Natural killer cell (primary cell): ENCODE results near the gene MELTF. TPM values are rescaled to one million over a fixed set of nuclear protein-coding genes. Genes with fewer than 3 reads are reported as not detected.
A peak's percentile ranks its signal among the peaks of the same experiment; 100 is the strongest.

Source experiments
- ATAC-seq, 3 donors: fragments of 150-1000 bp in 2 of 3; fragments of 200-7000 bp in 1 of 3; cut with Tn5 transposase; 1 replicate in 1 of 3; 2 replicates in 2 of 3; pipeline ENCODE4 v1.10.0; 2021; ENCODE audit warnings: mild to moderate bottlenecking in 2 of 3, moderate library complexity in 2 of 3
- DNase-seq, 2 donors: peaks; one replicate each; pipeline versions ENCODE4 v3.0.0 to v3.0.0-alpha.2; 2013 to 2021; ENCODE audit warnings: mixed read lengths in 1 of 2
- H3K27ac ChIP-seq: one replicate; pipeline ENCODE4 v1.5.1; 2013; ENCODE audit warnings: mild to moderate bottlenecking, low read length
- H3K27me3 ChIP-seq: one replicate; pipeline ENCODE4 v1.6.1; 2013; ENCODE audit warnings: low read length; ENCODE audit not compliant: control insufficient read depth, insufficient read depth
- H3K36me3 ChIP-seq: one replicate; pipeline ENCODE4 v1.6.1; 2013; ENCODE audit warnings: low read length; ENCODE audit not compliant: control insufficient read depth, insufficient read depth
- H3K4me1 ChIP-seq: one replicate; pipeline ENCODE4 v1.6.1; 2013; ENCODE audit warnings: low read length; ENCODE audit not compliant: control insufficient read depth, insufficient read depth
- H3K4me3 ChIP-seq: one replicate; pipeline ENCODE4 v1.5.1; 2013; ENCODE audit warnings: low read length
- H3K9me3 ChIP-seq: one replicate; pipeline ENCODE4 v1.6.1; 2013; ENCODE audit warnings: low read length; ENCODE audit not compliant: control insufficient read depth, insufficient read depth
- H3K27ac Mint-ChIP-seq, 2 donors: one replicate each; pipeline ENCODE4 v1.8.0; 2022; ENCODE audit warnings: mild to moderate bottlenecking in 2 of 2, mixed read lengths in 2 of 2, moderate library complexity in 1 of 2
- H3K27me3 Mint-ChIP-seq, 2 donors: one replicate each; pipeline ENCODE4 v1.8.0; 2022; ENCODE audit warnings: low read depth in 2 of 2, mixed read lengths in 2 of 2
- H3K36me3 Mint-ChIP-seq: one replicate; pipeline ENCODE4 v1.8.0; 2022; ENCODE audit warnings: mixed read lengths
- H3K4me1 Mint-ChIP-seq, 2 donors: one replicate each; pipeline ENCODE4 v1.8.0; 2022; ENCODE audit warnings: mixed read lengths in 2 of 2
- H3K4me3 Mint-ChIP-seq: one replicate; pipeline ENCODE4 v1.8.0; 2022; ENCODE audit warnings: mild to moderate bottlenecking, moderate library complexity, mixed read lengths
- H3K9me3 Mint-ChIP-seq, 2 donors: one replicate each; pipeline ENCODE4 v1.8.0; 2022; ENCODE audit warnings: mixed read lengths in 2 of 2
- CTCF ChIP-seq: fragments of 200-600 bp; IDR thresholded peaks from one replicate; pipeline ENCODE4 v1.8.0; 2022; ENCODE audit warnings: antibody characterized with exemption
- WGBS: methylation state at CpG from one replicate; pipeline ENCODE4 v1.1.7; 2013; ENCODE audit warnings: missing lambda C conversion rate; ENCODE audit not compliant: insufficient coverage; 5-methylcytosine and 5-hydroxymethylcytosine counted together
- intact Hi-C: fragments of 100-400 bp; cut with micrococcal nuclease; formaldehyde crosslinking; loops from one replicate; pipeline ENCODE4 v1.14.2; 2022
- total RNA-seq, 4 donors: library from RNA; stranded (reverse); fragments of 120-200 nt in 1 of 4; gene quantifications; one replicate each; pipeline versions ENCODE4 v1.2.3 to v1.2.4, GENCODE V29; 2013 to 2022

The MELTF gene
- 1 to 10 TPM; 2.4 to 4.3 (median 4.0) TPM for total RNA-seq
- 0.99 TPM for total RNA-seq (2013)

- peak within 1 kb of the TSS; percentile 32 for H3K4me3 ChIP-seq
- peaks cover 1 to 2% of the 10 kb centered on the region in 2 donors for H3K27me3 Mint-ChIP-seq
- 1% methylated on average over 60 of the region's 60 CpGs for WGBS
Measured at GRCh38 chr3:197029511-197030167, at the start of gene MELTF. Gene MELTF, minus strand, starts transcription at chr3:197029817. Its CDS starts 115 bp downstream, at chr3:197029702.

GRCh38 chr3:197076415-197076814 is 46.8 kb upstream of the MELTF start:
- no peaks in the 10 kb centered on the region for H3K27me3 ChIP-seq
- H3K4me3 ChIP-seq, result no peak overlapping the region
- Mint-ChIP-seq H3K4me1 (no peaks in the 10 kb centered on the region), H3K27ac (no peak overlapping the region), H3K4me3 (no peak overlapping the region), H3K27me3 (no peaks in the 10 kb centered on the region), H3K9me3 (no peaks in the 10 kb centered on the region), H3K36me3 (peaks cover 4% of the 10 kb centered on the region)
- H3K36me3 ChIP-seq, result peaks cover 25% of the 10 kb centered on the region
- intact Hi-C loops, result no loop called here
- DNase-seq, result no peak
- no peak for ATAC-seq
- H3K9me3 ChIP-seq, result no peaks in the 10 kb centered on the region
- no peak for TF ChIP-seq CTCF
- 95% methylated on average over 4 of the region's 4 CpGs for WGBS
- H3K4me1 ChIP-seq, result no peaks in the 10 kb centered on the region
- H3K27ac ChIP-seq, result no peak overlapping the region

More at GRCh38 chr3:197029511-197030167, at the start of gene MELTF:
- peak; percentile 86 for TF ChIP-seq CTCF
- Histone ChIP-seq H3K9me3 (no peaks in the 10 kb centered on the region), H3K27ac (no peak within 1 kb of the TSS), H3K27me3 (no peaks in the 10 kb centered on the region), H3K36me3 (no peaks in the 10 kb centered on the region), H3K4me1 (peaks cover 24% of the 10 kb centered on the region)
- H3K36me3 Mint-ChIP-seq, result no peaks in the 10 kb centered on the region
- ATAC-seq, result peak; percentile 90 to 93 (median 91)
- peaks cover 2 to 27% of the 10 kb centered on the region in 2 donors for H3K4me1 Mint-ChIP-seq
- peak; percentile 78 to 81 for DNase-seq
- intact Hi-C loops, result loop anchor here (5.0 kb wide), 1 partner anchor 192 kb away; no protein-coding TSS in a partner anchor
- peak within 1 kb of the TSS; percentile 74 for H3K4me3 Mint-ChIP-seq
- H3K27ac Mint-ChIP-seq, result peak within 1 kb of the TSS in 1 of 2 donors; percentile 63
- peaks cover 0 to 2% of the 10 kb centered on the region in 2 donors for H3K9me3 Mint-ChIP-seq

GRCh38 chr3:197068077-197068476 is 38.5 kb upstream of the MELTF start:
- DNase-seq, result no peak
- no peak overlapping the region for H3K4me3 ChIP-seq
- intact Hi-C loops, result no loop called here
- no peak overlapping the region for H3K27ac Mint-ChIP-seq
- no peaks in the 10 kb centered on the region for H3K4me1 ChIP-seq
- peaks cover 10% of the 10 kb centered on the region for H3K36me3 Mint-ChIP-seq
- no CpG with 5 or more reads among the region's 1 CpG for WGBS
- no peaks in the 10 kb centered on the region for H3K27me3 Mint-ChIP-seq
- no peak for TF ChIP-seq CTCF
- H3K27ac ChIP-seq, result no peak overlapping the region
- H3K27me3 ChIP-seq, result no peaks in the 10 kb centered on the region
- H3K4me1 Mint-ChIP-seq, result no peaks in the 10 kb centered on the region
- no peaks in the 10 kb centered on the region for H3K9me3 Mint-ChIP-seq
- no peak overlapping the region for H3K4me3 Mint-ChIP-seq
- H3K36me3 ChIP-seq, result peaks cover 12% of the 10 kb centered on the region
- H3K9me3 ChIP-seq, result no peaks in the 10 kb centered on the region
- no peak for ATAC-seq

- H3K4me1 Mint-ChIP-seq, result no peaks in the 10 kb centered on the region
- 100% methylated on average over 1 of the region's 1 CpG for WGBS
- DNase-seq (no peak), ATAC-seq (no peak)
- Histone ChIP-seq H3K36me3 (peaks cover 22% of the 10 kb centered on the region), H3K4me3 (no peak overlapping the region), H3K4me1 (no peaks in the 10 kb centered on the region), H3K9me3 (no peaks in the 10 kb centered on the region), H3K27me3 (no peaks in the 10 kb centered on the region), H3K27ac (no peak overlapping the region)
- no peaks in the 10 kb centered on the region for H3K9me3 Mint-ChIP-seq
- no peaks in the 10 kb centered on the region for H3K27me3 Mint-ChIP-seq
- intact Hi-C loops, result no loop called here
- no peak overlapping the region for H3K4me3 Mint-ChIP-seq
- no peak overlapping the region for H3K27ac Mint-ChIP-seq
- H3K36me3 Mint-ChIP-seq, result peaks cover 8% of the 10 kb centered on the region
- no peak for TF ChIP-seq CTCF
Measured at GRCh38 chr3:197064771-197065170, 35.2 kb upstream of the MELTF start.
